ENCODE measurements around the gene FLNA.

Gene FLNA

GRCh38 chrX:154373340-154374306, 811 bp downstream of the FLNA start:
- no peak for DNase-seq

- no peak for DNase-seq
Measured at GRCh38 chrX:154372612-154373022, 1.8 kb downstream of the FLNA start.

- no peak for DNase-seq
Measured at GRCh38 chrX:154371789-154372300, 2.6 kb downstream of the FLNA start.

- DNase-seq, result peak; percentile 86
Measured at GRCh38 chrX:154371017-154371788, 3.2 kb downstream of the FLNA start.

GRCh38 chrX:154370300-154371016, 4.0 kb downstream of the FLNA start:
- no peak for DNase-seq

GRCh38 chrX:154369449-154370299, 4.8 kb downstream of the FLNA start:
- peak; percentile 64 for DNase-seq

- peak; percentile 81 for DNase-seq
Measured at GRCh38 chrX:154368630-154369448, 5.6 kb downstream of the FLNA start.

- no peak for DNase-seq
Measured at GRCh38 chrX:154367474-154368308, 6.7 kb downstream of the FLNA start.

- DNase-seq, result no peak
Measured at GRCh38 chrX:154366666-154367055, 7.8 kb downstream of the FLNA start.

GRCh38 chrX:154365997-154366665, 8.3 kb downstream of the FLNA start:
- no peak for DNase-seq

GRCh38 chrX:154365052-154365600, 9.3 kb downstream of the FLNA start:
- no peak for DNase-seq

GRCh38 chrX:154363706-154364439, 10.6 kb downstream of the FLNA start:
- no peak for DNase-seq

GRCh38 chrX:154362085-154362742, 12.2 kb downstream of the FLNA start:
- no peak for DNase-seq

GRCh38 chrX:154360155-154360713, 14.2 kb downstream of the FLNA start:
- no peak for DNase-seq

- no peak for DNase-seq
Measured at GRCh38 chrX:154359362-154360154, 14.9 kb downstream of the FLNA start.

- no peak for DNase-seq
Measured at GRCh38 chrX:154358829-154359228, 15.6 kb downstream of the FLNA start.

- DNase-seq, result no peak
Measured at GRCh38 chrX:154358011-154358410, 16.4 kb downstream of the FLNA start.
